SU-DHL-6 (cell line): ENCODE measurements around the gene CHN1.

Source experiments
- CTCF ChIP-seq: fragments of 200-600 bp; sonication (generic); IDR thresholded peaks from one replicate; pipeline ENCODE4 v1.5.1; 2017; ENCODE audit warnings: antibody characterized with exemption, mild to moderate bottlenecking, low read length, moderate library complexity; ENCODE audit not compliant: insufficient read depth, poor library complexity, severe bottlenecking
- EZH2phosphoT487 ChIP-seq: fragments of 200-600 bp; sonication (generic), shearing (Covaris generic); conservative IDR thresholded peaks from 2 replicates; pipeline ENCODE4 v1.6.1; 2018; ENCODE audit warnings: mild to moderate bottlenecking, antibody characterized with exemption, low read length, moderate library complexity, mixed read lengths

- TF ChIP-seq CTCF (no peak), EZH2phosphoT487 (no peak)
Measured at GRCh38 chr2:174914853-174915760, 90.1 kb downstream of the CHN1 start.
